OCI-LY7 (cell line): ENCODE measurements around the gene GHITM.

Source experiments
- EZH2phosphoT487 ChIP-seq: fragments of 200-600 bp; sonication (generic); IDR thresholded peaks from 2 replicates; pipeline ENCODE4 v1.6.1; 2018; ENCODE audit warnings: low read depth, borderline replicate concordance, mild to moderate bottlenecking, mixed run types, antibody characterized with exemption, low read length, moderate library complexity, mixed read lengths
- TF ChIP-seq, protein P1 (sequence below): fragments of 200-600 bp; sonication (generic); conservative IDR thresholded peaks from 2 replicates; pipeline ENCODE4 v1.5.1; 2014; ENCODE audit warnings: mild to moderate bottlenecking, antibody characterized with exemption, low read length, moderate library complexity, mixed read lengths

DNA sequence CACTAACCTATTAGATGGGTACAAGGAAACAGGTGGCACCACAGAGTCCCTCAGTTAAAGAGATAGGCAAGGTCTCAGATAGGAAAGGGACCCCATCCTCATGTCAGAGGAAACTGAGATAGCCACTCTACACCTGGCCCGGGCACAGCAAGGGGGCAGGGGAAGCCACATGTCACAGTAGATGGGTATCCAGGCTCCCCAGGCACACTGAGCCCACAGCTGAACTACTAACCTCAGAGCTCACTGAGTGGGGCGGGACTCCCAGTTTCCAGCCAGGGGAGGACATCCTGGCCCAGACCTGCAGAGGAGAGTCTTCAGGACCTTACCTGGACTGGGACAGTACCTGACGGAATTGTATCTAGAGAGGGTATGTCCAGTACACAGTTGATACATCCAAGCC is 51.3 kb downstream of the GHITM start:
- TF ChIP-seq, protein P1, sequence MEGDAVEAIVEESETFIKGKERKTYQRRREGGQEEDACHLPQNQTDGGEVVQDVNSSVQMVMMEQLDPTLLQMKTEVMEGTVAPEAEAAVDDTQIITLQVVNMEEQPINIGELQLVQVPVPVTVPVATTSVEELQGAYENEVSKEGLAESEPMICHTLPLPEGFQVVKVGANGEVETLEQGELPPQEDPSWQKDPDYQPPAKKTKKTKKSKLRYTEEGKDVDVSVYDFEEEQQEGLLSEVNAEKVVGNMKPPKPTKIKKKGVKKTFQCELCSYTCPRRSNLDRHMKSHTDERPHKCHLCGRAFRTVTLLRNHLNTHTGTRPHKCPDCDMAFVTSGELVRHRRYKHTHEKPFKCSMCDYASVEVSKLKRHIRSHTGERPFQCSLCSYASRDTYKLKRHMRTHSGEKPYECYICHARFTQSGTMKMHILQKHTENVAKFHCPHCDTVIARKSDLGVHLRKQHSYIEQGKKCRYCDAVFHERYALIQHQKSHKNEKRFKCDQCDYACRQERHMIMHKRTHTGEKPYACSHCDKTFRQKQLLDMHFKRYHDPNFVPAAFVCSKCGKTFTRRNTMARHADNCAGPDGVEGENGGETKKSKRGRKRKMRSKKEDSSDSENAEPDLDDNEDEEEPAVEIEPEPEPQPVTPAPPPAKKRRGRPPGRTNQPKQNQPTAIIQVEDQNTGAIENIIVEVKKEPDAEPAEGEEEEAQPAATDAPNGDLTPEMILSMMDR, result no peak
- TF ChIP-seq EZH2phosphoT487, result no peak
